Sigmoid colon (tissue), 7 donors: ENCODE data around the gene PAGR1. TPM values are rescaled to one million over a fixed set of nuclear protein-coding genes. Genes with fewer than 3 reads are reported as not detected.
A peak's percentile ranks its signal among the peaks of the same experiment; 100 is the strongest.

ENCODE experiments used
- DNase-seq: peaks from one replicate; pipeline ENCODE4 v3.0.0-alpha.2; 2019
- H3K27ac ChIP-seq, 4 donors: fragments of 200-600 bp; sonication (generic); one replicate each; pipeline ENCODE4 v1.5.1; 2016 to 2019; ENCODE audit warnings: mild to moderate bottlenecking in 1 of 4
- H3K27me3 ChIP-seq, 3 donors: fragments of 200-600 bp; sonication (generic); one replicate each; pipeline ENCODE4 v1.5.1; 2019; ENCODE audit warnings: mild to moderate bottlenecking in 1 of 3
- H3K36me3 ChIP-seq, 4 donors: fragments of 200-600 bp; sonication (generic); one replicate each; pipeline ENCODE4 v1.5.1; 2016 to 2019
- H3K4me1 ChIP-seq, 4 donors: fragments of 200-600 bp; sonication (generic); one replicate each; pipeline ENCODE4 v1.5.1; 2017 to 2019
- H3K4me3 ChIP-seq, 4 donors: fragments of 200-600 bp; sonication (generic); one replicate each; pipeline ENCODE4 v1.5.1; 2017 to 2019; ENCODE audit warnings: mild to moderate bottlenecking in 2 of 4, moderate library complexity in 1 of 4
- H3K9me3 ChIP-seq, 4 donors: fragments of 200-600 bp in 3 of 4; sonication (generic) in 3 of 4; one replicate each; pipeline versions ENCODE4 v1.5.1 to v1.6.1; 2013 to 2019
- EP300 ChIP-seq, 4 donors: sonication (generic); formaldehyde crosslinking; IDR thresholded peaks; one replicate each; pipeline ENCODE4 v1.6.1; 2017; ENCODE audit warnings: antibody characterized with exemption in 4 of 4
- POLR2A ChIP-seq, 2 donors: fragments of 450-650 bp; IDR thresholded peaks; one replicate each; pipeline ENCODE4 v1.6.1; 2016; ENCODE audit warnings: antibody characterized with exemption in 2 of 2, mild to moderate bottlenecking in 2 of 2, moderate library complexity in 2 of 2
- POLR2AphosphoS5 ChIP-seq, 4 donors: sonication (generic); formaldehyde crosslinking; IDR thresholded peaks; one replicate each; pipeline ENCODE4 v1.6.1; 2017; ENCODE audit warnings: antibody characterized with exemption in 4 of 4
- WGBS, 2 donors: extraction: QIAGEN DNeasy Blood & Tissue Kit; methylation state at CpG; one replicate each; pipeline ENCODE4 v1.1.7; 2013; 5-methylcytosine and 5-hydroxymethylcytosine counted together
- intact Hi-C: fragments of 100-400 bp; cut with DNase I; formaldehyde crosslinking; loops from one replicate; pipeline ENCODE4 v1.15.1; 2023
- polyA plus RNA-seq, 3 donors: library from polyadenylated mRNA; stranded (reverse); fragments of 200-250 nt; gene quantifications; one replicate each; pipeline ENCODE4 v1.2.3, GENCODE V29; 2013
- total RNA-seq, 4 donors: library from RNA; depleted of rRNA; stranded (reverse); fragments of >200 nt; gene quantifications; one replicate each; pipeline ENCODE4 v1.1.0, GENCODE V29; 2016
- TF ChIP-seq, protein P1 (sequence below), 4 experiments: fragments of 450-650 bp in 3 of 4; fragments of 200-600 bp in 1 of 4; IDR thresholded peaks; one replicate each; pipeline ENCODE4 v1.5.1; 2016 to 2019; ENCODE audit warnings: antibody characterized with exemption in 4 of 4, mild to moderate bottlenecking in 3 of 4, moderate library complexity in 2 of 4
- donor health status: healthy with polysubstance abuse.
- donor health status: Bipolar disorder and iron deficiency.
- donor health status: healthy.

The PAGR1 gene
- 10 to 100 TPM; 18.5 to 29.9 (median 25.7) TPM for total RNA-seq
- 10 to 100 TPM; 20.4 to 36.6 (median 29.1) TPM for polyA plus RNA-seq

DNA sequence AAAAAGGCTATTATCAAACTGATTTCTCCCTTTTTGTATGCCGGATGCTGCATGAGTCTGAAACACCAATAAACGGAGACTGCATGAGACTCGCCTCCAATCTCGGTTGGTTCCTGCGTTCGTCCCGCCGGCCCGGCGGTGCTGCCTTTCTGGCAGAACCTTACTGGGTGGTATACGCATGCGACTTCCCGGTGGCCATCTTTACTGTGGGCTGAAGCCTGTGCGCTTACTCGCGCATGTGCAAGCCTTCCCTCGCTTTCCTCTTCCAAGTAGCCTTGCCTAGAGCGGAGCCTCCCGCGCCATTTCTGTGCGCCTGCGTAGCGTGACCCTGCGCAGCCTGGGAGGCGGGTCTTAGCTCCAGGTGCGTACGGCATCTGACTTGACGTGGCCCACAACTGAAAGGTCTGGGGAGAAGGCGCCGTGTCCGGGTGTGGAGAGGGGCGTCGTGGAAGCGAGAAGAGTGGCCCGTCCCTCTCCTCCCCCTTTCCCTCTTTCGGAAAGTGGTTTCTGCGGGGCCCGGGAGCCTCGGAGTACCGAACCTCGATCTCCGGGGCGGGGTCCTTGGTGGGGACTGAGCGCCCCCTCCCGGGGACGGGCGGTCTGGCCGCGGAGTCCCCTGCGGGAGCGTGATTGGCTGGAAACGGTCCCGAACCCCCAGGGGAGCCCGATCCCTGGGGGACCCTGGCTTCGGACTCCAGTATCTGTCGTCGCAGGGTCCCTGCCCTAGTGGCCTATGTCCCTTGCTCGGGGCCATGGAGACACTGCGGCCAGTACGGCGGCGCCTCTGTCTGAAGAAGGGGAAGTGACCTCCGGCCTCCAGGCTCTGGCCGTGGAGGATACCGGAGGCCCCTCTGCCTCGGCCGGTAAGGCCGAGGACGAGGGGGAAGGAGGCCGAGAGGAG is at the start of gene PAGR1:
PAGR1 (plus strand) TSS at position 360 of the 901 bp plus-strand sequence; CDS start at position 734, 374 bp downstream.
- Histone ChIP-seq H3K4me3 (peak within 1 kb of the TSS; percentile 58 to 78 (median 66)), H3K27me3 (no peaks in the 10 kb centered on the region), H3K4me1 (peaks cover 0 to 79% (median 66%) of the 10 kb centered on the region in 4 donors), H3K36me3 (peaks cover 0 to 16% (median 4%) of the 10 kb centered on the region in 4 donors), H3K9me3 (no peaks in the 10 kb centered on the region), H3K27ac (peak within 1 kb of the TSS; percentile 94 to 97 (median 95))
- whole genome bisulfite sequencing, 2 donors = 0% methylated on average over 70 of the region's 70 CpGs
- intact Hi-C loops = loop anchor here (5.0 to 10.0 kb wide), 3 partner anchors 156 to 839 kb away; partner anchors contain the start of genes FBRS, PRR14, TAOK2 and TBX6
- peak; percentile 100 for DNase-seq
- TF ChIP-seq EP300 (IDR thresholded peaks at IDR 0.05) (peak in 1 of 4 donors; percentile 35), POLR2A (IDR thresholded peaks at IDR 0.05) (peak; percentile 24 to 59), POLR2AphosphoS5 (IDR thresholded peaks at IDR 0.05) (peak; percentile 72 to 85 (median 83))
- TF ChIP-seq, protein P1, sequence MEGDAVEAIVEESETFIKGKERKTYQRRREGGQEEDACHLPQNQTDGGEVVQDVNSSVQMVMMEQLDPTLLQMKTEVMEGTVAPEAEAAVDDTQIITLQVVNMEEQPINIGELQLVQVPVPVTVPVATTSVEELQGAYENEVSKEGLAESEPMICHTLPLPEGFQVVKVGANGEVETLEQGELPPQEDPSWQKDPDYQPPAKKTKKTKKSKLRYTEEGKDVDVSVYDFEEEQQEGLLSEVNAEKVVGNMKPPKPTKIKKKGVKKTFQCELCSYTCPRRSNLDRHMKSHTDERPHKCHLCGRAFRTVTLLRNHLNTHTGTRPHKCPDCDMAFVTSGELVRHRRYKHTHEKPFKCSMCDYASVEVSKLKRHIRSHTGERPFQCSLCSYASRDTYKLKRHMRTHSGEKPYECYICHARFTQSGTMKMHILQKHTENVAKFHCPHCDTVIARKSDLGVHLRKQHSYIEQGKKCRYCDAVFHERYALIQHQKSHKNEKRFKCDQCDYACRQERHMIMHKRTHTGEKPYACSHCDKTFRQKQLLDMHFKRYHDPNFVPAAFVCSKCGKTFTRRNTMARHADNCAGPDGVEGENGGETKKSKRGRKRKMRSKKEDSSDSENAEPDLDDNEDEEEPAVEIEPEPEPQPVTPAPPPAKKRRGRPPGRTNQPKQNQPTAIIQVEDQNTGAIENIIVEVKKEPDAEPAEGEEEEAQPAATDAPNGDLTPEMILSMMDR (IDR thresholded peaks at IDR 0.05) = peak; percentile 68 to 88 (median 82)

DNA sequence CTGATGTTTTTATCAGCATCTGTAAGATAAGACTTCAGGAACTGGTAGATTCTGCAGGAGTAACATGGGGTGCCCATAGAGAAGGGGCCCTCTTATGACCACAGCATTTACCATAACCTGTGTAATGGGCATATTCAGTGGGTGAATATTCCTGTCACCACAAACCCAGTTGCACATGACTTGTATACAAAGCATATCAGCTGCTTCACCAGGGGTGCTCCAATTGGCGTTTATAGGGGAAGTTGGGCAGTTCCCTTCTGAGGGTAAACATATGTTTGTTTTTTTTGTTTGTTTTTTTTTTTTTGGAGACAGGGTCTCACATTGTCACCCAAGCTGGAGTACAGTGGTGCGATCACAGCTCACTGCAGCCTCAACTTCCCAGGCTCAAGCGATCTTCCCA is 49.4 kb upstream of the PAGR1 start:
- Histone ChIP-seq H3K9me3 (no peaks in the 10 kb centered on the region), H3K27me3 (no peaks in the 10 kb centered on the region), H3K4me3 (no peak overlapping the region), H3K27ac (no peak overlapping the region), H3K36me3 (no peaks in the 10 kb centered on the region), H3K4me1 (no peaks in the 10 kb centered on the region)
- DNase-seq = no peak
- 90 to 91% methylated on average over 3 of the region's 3 CpGs for WGBS, 2 donors
- intact Hi-C loops = no loop called here
- TF ChIP-seq POLR2A (IDR thresholded peaks at IDR 0.05) (no peak), EP300 (IDR thresholded peaks at IDR 0.05) (no peak), POLR2AphosphoS5 (IDR thresholded peaks at IDR 0.05) (no peak)
- TF ChIP-seq, protein P1 (IDR thresholded peaks at IDR 0.05) = no peak

DNA sequence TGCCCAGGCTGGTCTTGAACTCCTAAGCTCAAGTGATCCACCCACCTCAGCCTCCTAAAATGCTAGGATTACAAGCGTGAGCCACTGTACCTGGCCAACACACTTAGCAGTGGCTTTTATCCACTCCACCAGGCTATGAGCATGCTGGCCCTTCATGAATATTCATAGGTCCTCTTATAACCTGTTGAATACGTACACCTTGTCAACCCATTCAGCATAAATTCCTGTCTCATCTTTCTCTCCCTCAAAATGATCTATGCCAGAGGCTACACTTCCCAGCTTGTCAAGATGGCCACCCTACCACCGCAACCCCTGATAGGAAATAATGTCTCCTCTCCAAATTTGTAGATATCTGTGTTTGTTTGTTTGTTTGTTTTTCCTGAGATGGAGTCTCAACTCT is 48.9 kb upstream of the PAGR1 start:
- Histone ChIP-seq H3K4me1 (no peaks in the 10 kb centered on the region), H3K9me3 (no peaks in the 10 kb centered on the region), H3K27ac (no peak overlapping the region), H3K36me3 (no peaks in the 10 kb centered on the region), H3K4me3 (no peak overlapping the region), H3K27me3 (no peaks in the 10 kb centered on the region)
- WGBS, 2 donors = 94 to 95% methylated on average over 3 of the region's 3 CpGs
- DNase-seq = no peak
- TF ChIP-seq EP300 (IDR thresholded peaks at IDR 0.05) = no peak
- TF ChIP-seq POLR2A (IDR thresholded peaks at IDR 0.05) = no peak
- TF ChIP-seq, protein P1 (IDR thresholded peaks at IDR 0.05) = no peak
- TF ChIP-seq POLR2AphosphoS5 (IDR thresholded peaks at IDR 0.05) = no peak
- intact Hi-C loops = no loop called here

DNA sequence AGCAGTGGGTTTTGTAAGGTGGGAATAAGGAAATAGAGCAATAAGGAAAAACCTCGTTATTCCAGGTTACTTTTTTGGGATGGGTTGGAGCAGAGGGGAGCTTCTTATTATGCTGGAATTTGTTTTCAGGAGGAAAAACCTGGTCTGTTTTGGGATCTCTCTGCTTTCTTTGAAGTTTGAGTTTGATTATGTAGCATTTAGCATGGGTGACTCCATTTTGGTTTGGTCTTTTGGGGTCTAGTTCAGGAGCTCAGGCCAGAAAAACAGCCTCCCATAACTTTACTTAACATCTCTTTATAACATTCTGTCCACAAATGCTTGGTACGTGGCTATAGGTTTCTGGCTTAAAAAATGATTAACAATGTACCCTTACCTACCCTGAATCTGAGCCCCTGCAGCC is 46.4 kb upstream of the PAGR1 start:
- no peak overlapping the region for H3K4me3 ChIP-seq
- H3K27ac ChIP-seq = no peak overlapping the region
- H3K4me1 ChIP-seq = no peaks in the 10 kb centered on the region
- no peaks in the 10 kb centered on the region for H3K9me3 ChIP-seq
- WGBS, 2 donors = 77 to 85% methylated on average over 2 of the region's 2 CpGs
- H3K36me3 ChIP-seq = no peaks in the 10 kb centered on the region
- intact Hi-C loops = no loop called here
- TF ChIP-seq, protein P1 (IDR thresholded peaks at IDR 0.05) = no peak
- TF ChIP-seq POLR2A (IDR thresholded peaks at IDR 0.05) = no peak
- no peak for TF ChIP-seq POLR2AphosphoS5 (IDR thresholded peaks at IDR 0.05)
- TF ChIP-seq EP300 (IDR thresholded peaks at IDR 0.05) = no peak
- no peaks in the 10 kb centered on the region for H3K27me3 ChIP-seq
- no peak for DNase-seq
